Measurements from ENCODE around the gene ITPK1. TPM values are rescaled to one million over a fixed set of nuclear protein-coding genes. Genes with fewer than 3 reads are reported as not detected.
A peak's percentile ranks its signal among the peaks of the same experiment; 100 is the strongest.

The ITPK1 gene
- total RNA-seq, 1 donor: 59.8 TPM

DNA sequence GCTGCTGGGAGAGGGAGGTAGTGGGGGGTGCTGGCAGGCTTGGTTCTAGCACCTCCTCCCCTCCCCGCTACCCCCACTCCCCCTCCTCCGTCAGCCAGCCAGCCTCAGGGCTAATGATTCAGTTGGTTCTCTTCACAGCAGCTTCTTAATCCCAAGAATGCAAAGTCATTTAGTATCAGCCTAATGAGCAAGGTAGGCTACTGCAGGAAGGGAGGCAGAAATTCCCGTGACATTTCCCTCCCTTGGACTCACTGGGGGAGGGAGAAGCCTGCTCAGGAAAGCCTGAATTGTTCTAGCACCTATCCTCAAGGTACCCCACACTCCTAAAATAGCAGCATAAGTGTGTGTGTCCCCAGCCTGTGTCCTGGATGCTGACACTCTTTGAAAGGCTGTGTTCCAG, 29.8 kb downstream of the ITPK1 start:
- peak in 2 of 3 donors; percentile 18 to 40 for DNase-seq (ENCODE audit: low read depth in 2 of 3, low spot score in 2 of 3)

DNA sequence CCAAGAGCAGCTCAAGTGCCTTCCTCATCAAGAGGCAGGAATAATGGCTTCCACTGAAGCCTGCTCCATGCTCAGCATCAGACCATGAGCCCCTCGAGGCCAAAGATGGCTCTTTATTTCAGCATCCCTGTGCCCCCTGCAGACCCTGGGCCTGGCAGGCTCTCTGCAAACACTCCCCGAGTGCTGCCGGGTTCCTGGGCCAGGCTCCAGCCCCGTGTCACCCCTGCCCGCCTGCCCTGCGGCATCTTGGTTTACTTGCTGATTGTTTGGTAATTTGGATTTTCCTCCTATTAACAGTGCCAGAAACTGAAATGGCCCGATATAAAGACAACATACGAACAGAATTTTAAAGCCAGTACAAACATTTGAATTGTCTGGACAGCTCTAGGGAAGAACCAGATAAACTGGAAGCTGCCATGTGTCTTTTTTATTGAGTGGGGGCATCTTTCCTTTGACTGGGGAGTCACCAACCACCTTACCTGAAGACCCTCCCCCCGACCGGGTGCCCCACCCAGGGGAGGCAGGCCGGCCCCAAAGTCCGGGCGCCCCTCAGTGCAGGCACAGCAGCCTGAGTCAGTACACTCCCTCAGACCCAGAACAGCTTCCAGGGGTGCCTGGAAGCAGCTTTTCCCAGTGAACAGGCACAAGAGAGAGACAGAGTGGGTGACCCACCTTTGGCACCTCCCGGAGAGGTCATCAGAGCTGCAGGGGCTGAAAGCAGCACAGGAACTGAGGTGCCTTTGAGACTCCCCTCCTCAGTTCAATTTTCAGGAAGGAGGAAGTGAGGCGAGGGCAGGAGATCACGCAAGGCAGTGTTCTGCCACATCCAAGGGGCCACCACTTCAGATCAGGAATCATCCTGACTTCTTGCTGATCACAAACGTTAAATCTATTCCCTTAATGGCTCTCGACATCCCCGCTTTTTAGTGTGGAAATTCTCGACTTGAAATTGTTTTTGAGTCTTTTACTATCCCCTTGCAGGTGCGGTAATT, 30.6 kb downstream of the ITPK1 start:
- DNase-seq (ENCODE audit: low read depth in 2 of 3, low spot score in 2 of 3): peak in 1 of 3 donors; percentile 14

DNA sequence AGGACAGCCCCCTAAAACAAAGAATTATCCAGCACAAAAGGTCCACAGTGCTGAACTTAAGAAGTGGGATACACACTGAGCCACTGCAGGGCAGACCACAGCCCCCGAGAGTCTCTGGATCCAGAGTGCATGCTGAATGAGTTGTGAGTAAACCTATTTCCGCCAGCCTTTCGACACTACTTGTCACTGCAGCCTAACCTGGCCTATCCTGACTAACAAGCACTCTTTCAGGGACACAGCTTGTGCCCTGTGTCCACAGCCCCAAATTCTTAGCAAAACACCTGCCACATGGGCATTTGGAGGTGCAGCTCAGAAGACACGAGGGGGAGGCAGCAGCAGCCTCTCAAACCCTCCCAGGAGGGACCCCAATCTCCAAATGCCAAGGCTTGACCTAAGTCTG, 31.3 kb downstream of the ITPK1 start:
- no peak for DNase-seq (ENCODE audit: low read depth in 2 of 3, low spot score in 2 of 3)

DNA sequence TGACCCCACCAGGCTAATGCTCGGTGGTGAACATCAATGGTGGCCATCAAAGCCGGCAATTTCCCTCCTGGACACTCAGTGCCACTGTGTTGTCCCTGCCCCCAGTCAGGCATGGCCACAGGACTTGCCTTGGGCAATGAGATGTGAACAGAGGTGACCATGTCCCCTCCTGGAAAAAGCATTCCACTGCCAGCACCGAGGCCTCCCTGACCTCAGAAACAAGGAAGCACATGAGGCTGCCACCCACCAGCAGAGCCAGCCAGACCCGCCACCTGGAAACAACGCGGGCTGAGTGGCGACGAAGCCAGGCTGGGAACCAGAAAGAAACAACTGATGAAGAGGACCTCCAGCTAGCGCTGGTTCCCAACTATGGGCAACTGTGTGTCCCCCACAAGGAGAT, 31.8 kb downstream of the ITPK1 start:
- no peak for DNase-seq (ENCODE audit: low read depth in 2 of 3, low spot score in 2 of 3)

DNA sequence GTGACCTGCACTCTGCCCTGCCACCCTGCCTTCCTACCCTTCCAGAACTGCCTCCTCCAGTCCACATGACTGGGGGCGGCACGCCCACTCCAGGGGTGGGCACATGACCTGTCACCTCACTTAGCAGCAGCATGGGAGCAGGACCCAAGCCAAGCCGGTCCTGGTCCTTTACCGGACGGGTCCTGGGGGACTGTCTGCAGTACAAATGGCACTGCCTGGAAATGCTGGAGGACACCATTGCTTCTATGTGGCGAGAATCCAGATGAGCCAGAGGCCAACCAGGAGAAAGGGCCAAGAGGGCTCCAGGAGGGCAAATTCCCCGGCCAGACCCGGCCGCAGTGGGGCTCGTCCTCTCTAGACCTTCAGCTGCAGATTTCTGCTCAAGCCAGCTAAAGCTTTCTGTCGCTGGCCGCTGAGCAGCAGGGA, 33.1 kb downstream of the ITPK1 start:
- no peak for DNase-seq (ENCODE audit: low read depth in 2 of 3, low spot score in 2 of 3)

DNA sequence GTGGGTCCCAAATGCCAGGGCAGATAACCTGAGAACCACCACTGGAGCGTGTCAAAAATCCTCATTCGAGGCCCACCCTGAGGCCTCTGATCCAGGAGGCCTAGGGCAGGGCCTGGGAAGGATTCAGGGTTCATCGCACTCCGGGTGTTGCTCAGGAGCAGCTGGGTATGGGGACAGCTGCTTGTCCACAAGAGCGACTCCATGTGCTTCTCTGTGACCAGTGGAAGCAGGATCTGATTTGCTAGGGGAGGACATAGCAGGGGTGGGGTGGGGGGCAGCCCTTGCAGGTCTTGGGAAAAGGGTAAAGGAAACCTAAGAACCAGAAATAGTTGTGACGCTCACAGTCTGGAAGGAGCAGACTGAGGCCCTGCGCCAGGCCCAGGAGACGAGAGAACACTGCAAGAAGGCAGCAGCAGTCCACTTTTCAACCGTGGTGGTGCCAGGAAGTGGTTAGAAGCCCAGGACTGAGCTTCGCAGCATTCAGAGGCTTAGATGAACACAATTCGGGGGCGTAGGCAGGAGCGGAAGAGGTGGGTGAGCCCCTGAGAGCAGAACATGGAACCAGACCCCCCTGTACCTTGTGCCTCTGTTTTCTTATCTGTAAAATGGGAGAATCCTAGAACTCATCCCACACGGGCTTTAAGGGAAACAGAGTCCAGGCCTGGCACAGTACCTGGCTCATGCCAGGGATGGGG, 33.7 kb downstream of the ITPK1 start:
- DNase-seq (ENCODE audit: low read depth in 2 of 3, low spot score in 2 of 3): peak in 1 of 3 donors; percentile 33

DNA sequence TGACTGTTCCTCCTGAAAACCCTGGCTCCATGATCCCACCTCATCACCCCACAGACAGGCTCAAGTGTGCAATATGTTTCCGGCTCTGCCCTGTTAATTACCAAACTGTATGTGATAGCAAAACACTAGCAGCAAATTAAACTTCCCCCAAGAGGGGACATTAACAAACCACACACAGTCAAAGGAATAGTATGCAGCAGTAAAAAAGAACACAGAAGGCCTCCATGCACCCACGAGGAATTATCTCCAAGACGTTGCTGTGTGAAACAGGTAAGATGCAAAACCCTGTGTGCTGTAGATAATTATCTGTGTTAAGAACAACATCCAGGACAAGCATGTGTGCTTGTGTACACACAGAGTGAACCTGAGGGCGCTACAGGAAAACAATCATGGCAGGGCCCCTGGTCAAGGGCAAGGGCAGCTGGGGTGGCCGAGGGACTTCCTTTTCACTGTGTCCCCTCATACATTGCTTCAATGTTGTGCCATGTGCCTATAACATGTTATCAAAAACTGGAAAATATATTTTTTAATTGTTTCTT, 35.8 kb downstream of the ITPK1 start:
- DNase-seq (ENCODE audit: low read depth in 2 of 3, low spot score in 2 of 3): no peak

DNA sequence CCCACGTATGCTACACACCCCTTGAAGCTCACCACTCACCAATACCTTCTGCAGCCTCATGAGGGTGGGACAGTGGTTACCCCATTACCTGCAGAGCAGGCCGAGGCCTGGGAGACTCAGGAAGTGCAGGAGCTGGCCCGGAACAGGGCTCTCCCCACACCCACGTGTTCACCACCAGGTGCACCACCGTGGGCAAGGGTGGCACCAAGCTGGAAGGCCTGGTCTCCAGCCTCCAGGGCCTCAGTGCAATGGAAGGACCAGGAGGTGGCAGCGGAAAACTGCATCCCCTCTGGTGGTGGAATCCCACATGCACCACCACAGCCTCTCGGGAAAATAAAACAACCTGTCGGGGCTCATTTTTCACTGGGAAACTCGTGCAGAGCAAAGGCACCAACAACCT, 36.4 kb downstream of the ITPK1 start:
- DNase-seq (ENCODE audit: low read depth in 2 of 3, low spot score in 2 of 3): no peak

DNA sequence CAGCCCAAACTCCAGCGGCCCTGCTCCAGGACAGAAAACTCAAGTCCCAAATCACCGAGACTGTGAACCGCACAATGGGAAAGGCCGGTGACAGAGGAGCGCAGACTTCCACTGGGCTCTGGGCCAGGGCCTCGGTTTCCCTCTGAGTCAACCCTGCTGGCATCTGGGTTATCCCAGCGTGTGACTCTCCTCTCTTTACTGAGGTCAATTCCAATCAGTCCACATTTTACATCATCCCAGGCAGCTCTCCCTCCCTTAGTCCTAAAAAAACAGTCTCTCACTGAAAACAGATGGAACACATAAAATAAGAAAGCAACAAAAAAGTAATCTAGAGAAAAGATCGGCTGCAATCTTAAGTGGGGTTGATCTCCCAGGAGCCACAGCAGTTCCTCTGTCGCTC, 36.9 kb downstream of the ITPK1 start:
- no peak for DNase-seq (ENCODE audit: low read depth in 2 of 3, low spot score in 2 of 3)

DNA sequence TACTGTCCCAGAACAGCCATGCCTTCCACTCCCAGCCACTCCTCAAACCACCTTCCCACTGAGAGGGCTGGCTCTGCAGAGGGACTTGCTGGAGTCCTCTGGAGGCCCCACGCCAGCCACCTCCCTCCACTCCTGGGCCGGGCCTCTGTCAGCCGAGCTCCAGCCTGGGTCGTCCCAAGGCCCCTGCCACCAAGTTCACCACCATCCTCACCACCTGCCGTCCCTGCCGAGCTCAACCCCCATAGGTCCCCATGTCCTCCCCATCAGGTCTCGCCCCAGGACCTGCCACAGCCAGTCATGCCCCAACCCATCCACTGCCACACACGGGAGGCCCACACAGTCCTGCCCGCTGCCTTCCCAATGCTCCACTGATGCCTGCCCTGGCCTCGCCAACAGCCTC, 39.0 kb downstream of the ITPK1 start:
- DNase-seq (ENCODE audit: low read depth in 2 of 3, low spot score in 2 of 3): no peak

DNA sequence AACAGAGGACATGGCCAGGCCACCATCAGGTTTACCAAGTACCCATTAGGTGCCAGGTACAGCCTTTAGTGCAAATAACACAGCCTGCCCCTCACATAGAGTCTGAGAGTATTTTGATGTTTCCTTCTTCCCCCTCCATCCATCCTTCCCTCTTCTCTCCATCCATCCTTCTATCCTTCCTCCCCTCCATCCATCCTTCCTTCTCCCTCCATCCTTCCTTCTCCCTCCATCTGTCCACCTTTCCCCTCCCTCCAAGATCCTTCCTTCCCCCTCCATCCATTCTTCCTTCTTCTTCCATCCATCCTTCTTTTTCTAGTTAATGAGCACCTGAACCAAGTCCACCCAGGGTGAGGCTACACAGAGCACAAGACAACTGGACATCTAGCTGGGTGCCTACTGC, 39.8 kb downstream of the ITPK1 start:
- DNase-seq (ENCODE audit: low read depth in 2 of 3, low spot score in 2 of 3): no peak

DNA sequence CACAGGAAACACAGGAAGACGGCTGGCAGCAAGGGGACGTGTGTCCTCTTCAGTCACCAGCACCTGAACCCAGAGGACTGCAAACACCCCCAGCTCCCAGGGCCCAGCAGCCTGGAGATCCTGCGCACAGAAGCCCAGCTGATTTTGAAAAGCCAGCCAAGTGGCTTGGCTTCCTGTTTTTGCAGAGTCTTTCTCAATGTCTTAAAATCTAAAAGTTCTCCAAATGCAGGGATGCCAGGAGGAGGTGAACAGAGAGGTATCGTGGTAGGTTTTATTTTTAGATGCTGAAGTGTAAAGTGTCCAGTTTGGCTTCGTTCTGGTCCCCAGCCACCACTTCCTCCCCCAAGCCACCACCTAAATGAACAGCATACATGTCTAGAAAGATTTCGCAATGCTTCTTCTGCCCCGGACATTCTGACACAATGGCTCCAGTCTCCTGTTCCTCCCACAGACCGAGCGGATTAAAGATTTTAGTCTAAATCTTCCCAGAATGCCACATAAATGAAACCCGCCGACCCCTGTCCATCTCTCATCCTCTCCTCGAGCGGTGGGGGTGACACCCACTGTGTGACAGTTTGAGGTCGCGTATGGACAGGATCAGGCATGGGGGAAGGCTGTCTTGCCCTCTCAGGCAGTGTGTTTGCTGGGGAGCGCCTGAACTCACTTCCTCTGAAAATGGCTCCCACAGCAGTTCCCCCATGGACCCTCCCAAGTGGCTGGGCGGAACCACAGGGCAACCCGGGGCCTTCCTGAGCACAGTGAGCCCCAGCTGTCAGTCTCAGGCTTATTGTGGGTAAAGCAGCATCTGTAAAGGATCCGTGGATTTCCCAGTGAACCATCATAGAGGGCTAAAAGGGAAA, 41.6 kb downstream of the ITPK1 start:
- DNase-seq (ENCODE audit: low read depth in 2 of 3, low spot score in 2 of 3): peak in 2 of 3 donors; percentile 50 to 62

DNA sequence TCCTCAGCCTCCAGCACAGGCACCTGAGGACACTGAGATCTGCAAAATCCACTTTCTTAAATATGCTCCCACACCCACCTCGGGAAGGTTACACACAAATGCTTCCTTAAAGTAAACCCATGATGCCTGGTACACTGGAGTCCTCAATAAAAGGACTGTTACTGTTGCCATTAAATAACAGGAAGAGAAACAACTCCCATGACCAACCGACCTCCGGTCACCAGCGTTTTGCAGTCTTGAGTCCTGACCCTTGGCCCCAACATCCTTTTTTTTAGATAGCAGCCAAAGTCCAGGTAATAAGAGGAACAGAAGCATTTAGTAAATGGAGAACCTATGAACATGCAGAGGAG, 42.4 kb downstream of the ITPK1 start:
- DNase-seq (ENCODE audit: low read depth in 2 of 3, low spot score in 2 of 3): no peak

DNA sequence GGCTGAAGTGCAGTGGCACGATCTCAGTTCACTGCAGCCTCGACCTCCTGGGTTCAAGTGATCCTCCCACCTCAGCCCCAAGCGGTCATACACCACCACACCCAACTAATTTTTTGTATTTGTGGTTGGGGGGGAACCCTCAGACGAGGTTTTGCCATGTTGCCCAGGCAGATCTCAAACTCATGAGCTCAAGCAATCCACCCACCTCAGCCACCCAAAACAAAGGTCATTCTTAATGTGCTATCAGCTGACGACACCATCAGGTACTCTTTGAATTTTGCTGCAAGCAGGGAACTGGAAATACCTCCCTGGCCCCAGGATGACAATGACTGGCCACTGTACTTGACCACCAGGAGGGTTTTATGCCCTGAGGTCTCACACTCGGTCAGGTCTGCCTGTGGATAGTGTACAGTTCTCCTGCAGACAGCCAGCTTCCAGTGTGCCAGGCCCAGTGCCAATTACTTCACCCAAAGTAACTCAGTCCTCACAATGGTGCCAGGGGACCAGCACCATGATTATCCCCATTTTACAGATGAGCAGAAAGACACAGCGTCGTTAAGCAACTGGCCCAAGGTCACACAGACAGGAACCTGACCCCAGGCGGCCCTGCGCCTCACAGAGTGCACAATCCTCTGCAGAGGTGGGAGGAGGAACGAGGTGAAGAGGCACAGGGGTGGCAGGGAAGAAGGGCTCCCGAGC, 42.9 kb downstream of the ITPK1 start:
- DNase-seq (ENCODE audit: low read depth in 2 of 3, low spot score in 2 of 3): no peak

DNA sequence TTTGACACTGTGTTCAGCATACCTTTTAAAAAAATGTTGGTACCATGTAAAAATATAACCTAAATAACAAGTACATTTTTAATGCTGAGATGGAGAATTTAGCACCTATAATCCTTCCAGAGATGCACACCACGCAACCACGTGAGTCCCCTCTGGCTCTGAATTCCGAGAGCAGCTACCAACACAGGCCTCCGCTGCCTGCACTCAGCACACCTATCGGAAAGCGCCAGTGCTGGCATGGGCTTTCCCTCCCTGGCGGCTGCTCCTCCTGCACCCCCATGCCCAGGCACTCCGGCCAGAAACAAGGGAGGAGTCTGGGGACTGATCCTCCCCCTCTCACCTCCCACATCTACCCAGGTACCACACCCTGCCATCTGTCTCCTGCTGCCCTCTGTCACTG, 47.0 kb downstream of the ITPK1 start:
- DNase-seq (ENCODE audit: low read depth in 2 of 3, low spot score in 2 of 3): no peak

DNA sequence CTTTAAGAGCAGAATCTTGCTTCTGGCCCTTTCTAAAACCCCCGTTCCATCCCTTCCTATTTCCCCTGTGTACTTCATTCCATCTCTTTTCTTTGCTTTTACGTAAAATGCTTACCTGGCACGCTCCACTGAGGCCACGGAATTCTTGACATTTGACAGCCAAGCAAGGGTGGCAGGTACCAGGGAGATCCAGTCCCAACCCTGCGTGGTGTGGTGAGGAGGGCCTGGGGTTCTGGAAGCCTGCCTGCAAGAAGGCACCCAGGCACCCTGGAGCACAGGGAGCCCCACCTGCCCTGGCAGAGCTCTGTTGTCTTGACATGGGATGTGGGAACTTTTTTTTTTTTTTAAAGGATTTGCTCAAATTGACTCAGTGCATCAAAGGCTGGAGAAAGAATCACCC, 48.6 kb downstream of the ITPK1 start:
- DNase-seq (ENCODE audit: low read depth in 2 of 3, low spot score in 2 of 3): no peak

DNA sequence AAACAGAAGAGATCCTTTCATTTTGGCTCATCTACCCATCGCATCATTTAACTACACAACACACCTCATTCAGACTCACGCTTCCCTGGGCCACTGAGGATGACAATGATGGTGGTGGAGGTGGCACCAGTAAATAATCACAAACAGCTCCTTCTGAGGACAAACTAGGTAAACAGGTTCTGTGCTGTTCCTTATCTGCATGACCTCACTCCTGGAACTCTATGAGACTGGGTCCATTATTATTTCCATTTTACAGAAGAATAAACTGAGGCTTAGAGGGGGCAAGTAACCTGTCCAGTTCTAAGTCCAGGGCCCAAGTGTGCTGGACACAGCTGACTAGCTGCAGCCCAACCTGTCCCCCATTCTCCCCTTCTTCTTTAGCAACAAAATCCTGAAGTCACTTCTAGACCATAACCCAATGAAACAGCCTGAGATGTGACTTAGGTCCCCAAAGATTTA, 50.4 kb downstream of the ITPK1 start:
- no peak for DNase-seq (ENCODE audit: low read depth in 2 of 3, low spot score in 2 of 3)

DNA sequence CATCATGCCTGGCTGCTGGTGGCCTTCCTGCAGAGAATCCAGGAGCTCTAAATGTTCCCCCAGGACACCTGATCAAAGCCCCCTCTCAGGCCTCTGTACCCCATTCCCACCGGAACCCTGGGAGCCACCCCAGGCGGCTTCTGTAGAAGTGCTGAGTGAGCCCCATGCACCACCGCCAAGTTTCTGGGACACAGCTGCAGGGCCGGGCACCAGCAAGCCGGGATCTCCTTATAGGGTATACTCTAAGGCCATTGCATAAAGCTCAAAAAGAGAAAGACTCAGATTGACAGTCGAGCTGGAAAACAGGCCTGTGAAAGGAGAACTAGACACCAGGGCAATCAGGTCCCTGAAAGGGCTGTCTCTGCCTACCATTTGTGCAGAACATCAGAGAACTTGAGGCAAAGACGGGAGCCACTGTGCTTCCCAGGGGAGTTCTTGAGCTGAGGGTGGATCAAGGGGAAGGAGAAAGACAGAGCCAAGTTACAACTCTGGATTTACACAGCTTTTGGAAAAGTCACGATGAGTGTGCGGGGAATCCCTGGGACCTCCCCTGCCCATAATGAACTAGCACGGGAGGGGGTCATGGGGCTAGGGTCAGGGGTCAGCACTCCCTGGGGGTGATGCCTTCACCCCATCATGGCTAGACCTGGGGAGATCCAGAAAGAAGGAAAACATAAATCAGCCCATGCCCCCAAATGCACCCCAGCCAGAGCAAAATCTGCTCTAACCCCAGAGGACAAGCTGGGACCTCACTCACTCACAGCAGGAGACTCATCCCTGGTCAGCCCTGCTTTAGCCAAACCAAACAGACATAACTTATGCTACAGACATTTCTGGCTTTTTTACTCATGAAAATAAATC, 51.1 kb downstream of the ITPK1 start:
- DNase-seq (ENCODE audit: low read depth in 2 of 3, low spot score in 2 of 3): no peak

DNA sequence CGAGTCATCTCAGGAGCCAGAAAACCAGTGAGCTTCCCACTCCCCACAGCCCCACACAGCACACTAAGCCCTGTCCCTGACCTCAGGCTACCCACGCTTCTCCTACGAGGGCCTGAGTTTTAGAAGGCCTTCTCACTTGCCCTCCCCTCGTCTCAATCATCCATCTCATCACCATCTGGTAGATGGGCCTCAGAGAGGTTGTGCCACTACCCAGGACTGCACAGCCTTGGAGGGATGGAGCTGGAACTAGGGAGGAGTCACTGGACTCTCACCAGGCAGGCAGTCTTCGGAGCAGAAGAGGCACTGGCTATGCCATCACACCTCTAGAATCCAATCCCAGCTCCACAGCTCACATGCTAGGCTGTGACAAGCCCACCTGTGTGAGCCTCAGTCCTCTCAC, 52.3 kb downstream of the ITPK1 start:
- no peak for DNase-seq (ENCODE audit: low read depth in 2 of 3, low spot score in 2 of 3)

Measured in hematopoietic multipotent progenitor cell (in vitro differentiated cells).